Activated naive CD8-positive, alpha-beta T cell treated with anti-CD3 and anti-CD28 coated beads for 36 hours (primary cell): ENCODE data around the gene ARHGDIG. TPM values are rescaled to one million over a fixed set of nuclear protein-coding genes. Genes with fewer than 3 reads are reported as not detected.

Source experiments
- DNase-seq: peaks from one replicate; pipeline ENCODE4 v3.0.0; 2021
- H3K27ac Mint-ChIP-seq: one replicate; pipeline ENCODE4 v1.8.0; 2022; ENCODE audit warnings: mild to moderate bottlenecking, moderate library complexity, mixed read lengths
- H3K27me3 Mint-ChIP-seq: one replicate; pipeline ENCODE4 v1.8.0; 2022; ENCODE audit warnings: mild to moderate bottlenecking, mixed read lengths
- H3K36me3 Mint-ChIP-seq: one replicate; pipeline ENCODE4 v1.8.0; 2021; ENCODE audit warnings: mild to moderate bottlenecking, mixed read lengths
- H3K4me1 Mint-ChIP-seq: one replicate; pipeline ENCODE4 v1.8.0; 2021; ENCODE audit warnings: mixed read lengths
- H3K4me3 Mint-ChIP-seq: one replicate; pipeline ENCODE4 v1.8.0; 2022; ENCODE audit warnings: mild to moderate bottlenecking, moderate library complexity, mixed read lengths
- H3K9me3 Mint-ChIP-seq: one replicate; pipeline ENCODE4 v1.8.0; 2022; ENCODE audit warnings: mixed read lengths
- total RNA-seq, 2 experiments: library from RNA; stranded (reverse); gene quantifications; one replicate each; pipeline ENCODE4 v1.2.3, GENCODE V29; 2021

ARHGDIG gene
- total RNA-seq, 2 experiments from 2014 or later = not detected

GRCh38 chr16:282491-282890 is 2.1 kb downstream of the ARHGDIG start:
- Mint-ChIP-seq H3K36me3 (no peaks in the 10 kb centered on the region), H3K27ac (no peak overlapping the region), H3K27me3 (peaks cover 23% of the 10 kb centered on the region)

GRCh38 chr16:283033-283805 is 2.8 kb downstream of the ARHGDIG start, which contains the start of gene PDIA2:
PDIA2 (plus strand) TSS chr16:283164; CDS start chr16:283170, 6 bp downstream.
- no peak within 1 kb of the TSS for H3K4me3 Mint-ChIP-seq
- peaks cover 3% of the 10 kb centered on the region for H3K36me3 Mint-ChIP-seq
- H3K27me3 Mint-ChIP-seq = peaks cover 23% of the 10 kb centered on the region
- H3K27ac Mint-ChIP-seq = no peak within 1 kb of the TSS
- no peaks in the 10 kb centered on the region for H3K9me3 Mint-ChIP-seq
- peaks cover 4% of the 10 kb centered on the region for H3K4me1 Mint-ChIP-seq
- DNase-seq = no peak

More at GRCh38 chr16:282491-282890, 2.1 kb downstream of the ARHGDIG start:
- Mint-ChIP-seq H3K4me1 (peaks cover 4% of the 10 kb centered on the region), H3K4me3 (no peak overlapping the region), H3K9me3 (no peaks in the 10 kb centered on the region)
- no peak for DNase-seq

- H3K36me3 Mint-ChIP-seq = peaks cover 3% of the 10 kb centered on the region
- H3K4me1 Mint-ChIP-seq = no peaks in the 10 kb centered on the region
- no peak overlapping the region for H3K27ac Mint-ChIP-seq
- H3K27me3 Mint-ChIP-seq = peaks cover 13% of the 10 kb centered on the region
- H3K9me3 Mint-ChIP-seq = no peaks in the 10 kb centered on the region
- no peak for DNase-seq
- H3K4me3 Mint-ChIP-seq = no peak overlapping the region
These were observed 4.1 kb downstream of the ARHGDIG start for GRCh38 chr16:284204-285120.

- no peak overlapping the region for H3K4me3 Mint-ChIP-seq
- no peaks in the 10 kb centered on the region for H3K9me3 Mint-ChIP-seq
- peaks cover 3% of the 10 kb centered on the region for H3K36me3 Mint-ChIP-seq
- no peak for DNase-seq
- H3K27ac Mint-ChIP-seq = no peak overlapping the region
- peaks cover 13% of the 10 kb centered on the region for H3K27me3 Mint-ChIP-seq
- no peaks in the 10 kb centered on the region for H3K4me1 Mint-ChIP-seq
These were observed 5.0 kb downstream of the ARHGDIG start for GRCh38 chr16:285146-286055.

GRCh38 chr16:286491-287297 is 6.3 kb downstream of the ARHGDIG start:
- DNase-seq = no peak
- H3K36me3 Mint-ChIP-seq = peaks cover 3% of the 10 kb centered on the region
- no peak overlapping the region for H3K27ac Mint-ChIP-seq
- H3K4me1 Mint-ChIP-seq = no peaks in the 10 kb centered on the region
- H3K27me3 Mint-ChIP-seq = peaks cover 3% of the 10 kb centered on the region
- no peak overlapping the region for H3K4me3 Mint-ChIP-seq
- H3K9me3 Mint-ChIP-seq = no peaks in the 10 kb centered on the region

- no peak overlapping the region for H3K4me3 Mint-ChIP-seq
- no peaks in the 10 kb centered on the region for H3K27me3 Mint-ChIP-seq
- no peak overlapping the region for H3K27ac Mint-ChIP-seq
- H3K4me1 Mint-ChIP-seq = no peaks in the 10 kb centered on the region
- no peaks in the 10 kb centered on the region for H3K9me3 Mint-ChIP-seq
- H3K36me3 Mint-ChIP-seq = peaks cover 3% of the 10 kb centered on the region
- DNase-seq = no peak
These were observed 7.0 kb downstream of the ARHGDIG start for GRCh38 chr16:287298-287811.

- DNase-seq = no peak
- Mint-ChIP-seq H3K4me3 (no peak overlapping the region), H3K4me1 (no peaks in the 10 kb centered on the region), H3K27ac (no peak overlapping the region), H3K27me3 (no peaks in the 10 kb centered on the region), H3K36me3 (peaks cover 3% of the 10 kb centered on the region), H3K9me3 (no peaks in the 10 kb centered on the region)
These were observed 7.9 kb downstream of the ARHGDIG start for GRCh38 chr16:287981-288920.

GRCh38 chr16:289395-289997 is 9.1 kb downstream of the ARHGDIG start:
- H3K27ac Mint-ChIP-seq = no peak overlapping the region
- no peak overlapping the region for H3K4me3 Mint-ChIP-seq
- peaks cover 7% of the 10 kb centered on the region for H3K36me3 Mint-ChIP-seq
- no peaks in the 10 kb centered on the region for H3K27me3 Mint-ChIP-seq
- H3K4me1 Mint-ChIP-seq = no peaks in the 10 kb centered on the region
- DNase-seq = no peak
- no peaks in the 10 kb centered on the region for H3K9me3 Mint-ChIP-seq

- no peaks in the 10 kb centered on the region for H3K4me1 Mint-ChIP-seq
- no peak overlapping the region for H3K27ac Mint-ChIP-seq
- H3K4me3 Mint-ChIP-seq = no peak overlapping the region
These were observed 9.8 kb downstream of the ARHGDIG start for GRCh38 chr16:290015-290680.

GRCh38 chr16:290681-291405 is 10.5 kb downstream of the ARHGDIG start:
- Mint-ChIP-seq H3K4me3 (no peak overlapping the region), H3K4me1 (no peaks in the 10 kb centered on the region), H3K27ac (no peak overlapping the region), H3K27me3 (no peaks in the 10 kb centered on the region), H3K9me3 (no peaks in the 10 kb centered on the region), H3K36me3 (peaks cover 7% of the 10 kb centered on the region)
- DNase-seq = no peak

More at GRCh38 chr16:290015-290680, 9.8 kb downstream of the ARHGDIG start:
- no peaks in the 10 kb centered on the region for H3K27me3 Mint-ChIP-seq
- H3K36me3 Mint-ChIP-seq = peaks cover 7% of the 10 kb centered on the region
- no peak for DNase-seq
- H3K9me3 Mint-ChIP-seq = no peaks in the 10 kb centered on the region

- H3K4me3 Mint-ChIP-seq = no peak overlapping the region
- H3K27me3 Mint-ChIP-seq = no peaks in the 10 kb centered on the region
- H3K4me1 Mint-ChIP-seq = no peaks in the 10 kb centered on the region
- no peak for DNase-seq
- peaks cover 7% of the 10 kb centered on the region for H3K36me3 Mint-ChIP-seq
- no peak overlapping the region for H3K27ac Mint-ChIP-seq
- H3K9me3 Mint-ChIP-seq = no peaks in the 10 kb centered on the region
These were observed 11.1 kb downstream of the ARHGDIG start for GRCh38 chr16:291539-291938.
